BJ (cell line): ENCODE results near the gene CACNA2D4. TPM values are rescaled to one million over a fixed set of nuclear protein-coding genes. Genes with fewer than 3 reads are reported as not detected.

Experiments used
- CTCF ChIA-PET: fragments of 350-600 bp; formaldehyde crosslinking; extraction: SDS; loops from one replicate; lab custom pipeline; 2021; ENCODE audit warnings: antibody characterized with exemption, inconsistent platforms; lab: Yijun Ruan, JAX
- POLR2A ChIA-PET: fragments of 300-600 bp; sonication (Branson Sonifier 250); formaldehyde crosslinking; extraction: SDS; loops from one replicate; lab custom pipeline; 2021; ENCODE audit warnings: antibody characterized with exemption; lab: Charles Lee
- DNase-seq: peaks from one replicate; pipeline ENCODE4 v3.0.0-alpha.2; 2011; ENCODE audit warnings: low read depth
- H3K27me3 ChIP-seq: 2 replicates; pipeline ENCODE4 v1.6.0; 2011; ENCODE audit warnings: low read length; ENCODE audit not compliant: control insufficient read depth, insufficient read depth
- H3K36me3 ChIP-seq: 2 replicates; pipeline ENCODE4 v1.5.1; 2011; ENCODE audit warnings: low read length; ENCODE audit not compliant: control insufficient read depth, insufficient read depth
- H3K4me3 ChIP-seq: 2 replicates; pipeline ENCODE4 v1.5.1; 2011; ENCODE audit warnings: low read depth, mild to moderate bottlenecking, control low read depth, low read length
- CTCF ChIP-seq: IDR thresholded peaks from 2 replicates; pipeline ENCODE4 v1.5.1; 2011; ENCODE audit warnings: low read depth, mild to moderate bottlenecking, control low read depth, inconsistent platforms, low read length, moderate library complexity; ENCODE audit not compliant: insufficient read depth
- polyA plus RNA-seq: library from polyadenylated mRNA; depleted of rRNA; stranded (reverse); fragments of >200 nt; gene quantifications from 2 replicates; pipeline ENCODE4 v1.2.3, GENCODE V29; 2011

The CACNA2D4 gene
- polyA plus RNA-seq, 1 experiment: 0.39 TPM

GRCh38 chr12:1804545-1805332 lies 113.7 kb downstream of the CACNA2D4 start:
- peaks cover 2% of the 10 kb centered on the region; the same call in 1 of the 2 replicates for H3K27me3 ChIP-seq
- peak; percentile 51 for DNase-seq
- no peak overlapping the region for H3K4me3 ChIP-seq
- ChIA-PET CTCF (no interaction called here), POLR2A (no interaction called here)
- no peaks in the 10 kb centered on the region for H3K36me3 ChIP-seq
- no peak for TF ChIP-seq CTCF

GRCh38 chr12:1803736-1804135 lies 114.7 kb downstream of the CACNA2D4 start:
- ChIA-PET POLR2A (no interaction called here), CTCF (no interaction called here)
- Histone ChIP-seq H3K27me3 (peaks cover 2% of the 10 kb centered on the region; the same call in 1 of the 2 replicates), H3K4me3 (no peak overlapping the region), H3K36me3 (no peaks in the 10 kb centered on the region)
- DNase-seq: no peak
- TF ChIP-seq CTCF: no peak

GRCh38 chr12:1801303-1801975 lies 117.0 kb downstream of the CACNA2D4 start:
- CTCF ChIA-PET: interaction anchor here (0.8 to 1.4 kb wide), 3 partner anchors 13 to 138 kb away, joined by 4 to 6 read pairs (median 5); no protein-coding TSS in a partner anchor
- TF ChIP-seq CTCF: no peak
- no peaks in the 10 kb centered on the region for H3K36me3 ChIP-seq
- H3K4me3 ChIP-seq: no peak overlapping the region
- no peak for DNase-seq
- peaks cover 2% of the 10 kb centered on the region; the same call in 1 of the 2 replicates for H3K27me3 ChIP-seq
- POLR2A ChIA-PET: no interaction called here

GRCh38 chr12:1800401-1801302 lies 117.8 kb downstream of the CACNA2D4 start:
- no peak for DNase-seq
- peak; percentile 33 for TF ChIP-seq CTCF
- H3K4me3 ChIP-seq: no peak overlapping the region
- ChIA-PET CTCF (interaction anchor here (0.8 to 3.0 kb wide), 5 partner anchors 14 to 165 kb away, joined by 3 to 24 read pairs (median 5); no protein-coding TSS in a partner anchor), POLR2A (no interaction called here)
- peaks cover 2% of the 10 kb centered on the region; the same call in 1 of the 2 replicates for H3K27me3 ChIP-seq
- H3K36me3 ChIP-seq: no peaks in the 10 kb centered on the region
